ENCODE data around the gene IGFN1. TPM values are rescaled to one million over a fixed set of nuclear protein-coding genes. Genes with fewer than 3 reads are reported as not detected.

IGFN1 gene
- total and polyA plus RNA-seq, 10 donors, result 0.02 to 0.03 (median 0.02) TPM; not detected in 7

DNA sequence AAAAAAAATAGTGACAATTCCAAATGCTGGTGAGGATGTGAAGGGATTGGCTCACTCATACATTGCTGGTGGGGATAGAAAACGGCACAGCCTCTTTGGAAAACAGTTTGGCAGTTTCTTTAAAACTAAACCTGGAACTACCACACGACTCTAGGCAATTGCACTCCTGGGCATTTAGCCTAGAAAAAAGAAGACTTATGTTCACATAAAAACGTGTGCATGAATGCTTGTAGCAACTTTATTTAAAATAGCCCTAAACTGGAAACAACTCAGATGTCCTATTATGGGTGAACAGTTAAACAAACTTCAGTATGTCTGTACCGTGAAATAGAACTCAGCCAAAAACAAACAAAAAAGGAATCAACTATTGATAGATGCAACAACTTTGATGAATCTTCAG lies 26.9 kb upstream of the IGFN1 start:
- Histone ChIP-seq H3K27me3 (replicated peaks in 1 of 7) (no peaks in the 10 kb centered on the region), H3K9me3 (no peaks in the 10 kb centered on the region), H3K27ac (no peak overlapping the region), H3K36me3 (no peaks in the 10 kb centered on the region), H3K4me3 (no peak overlapping the region), H3K4me1 (no peaks in the 10 kb centered on the region)
- DNase-seq, result no peak
- 61 to 74% (median 69%) methylated on average over 4 of the region's 4 CpGs for WGBS, 5 donors
- intact Hi-C loops (cut with DNase I; ENCODE audit: low total_unique reads), result no loop called here
- no peak for TF ChIP-seq POLR2A (IDR thresholded peaks at IDR 0.05)

DNA sequence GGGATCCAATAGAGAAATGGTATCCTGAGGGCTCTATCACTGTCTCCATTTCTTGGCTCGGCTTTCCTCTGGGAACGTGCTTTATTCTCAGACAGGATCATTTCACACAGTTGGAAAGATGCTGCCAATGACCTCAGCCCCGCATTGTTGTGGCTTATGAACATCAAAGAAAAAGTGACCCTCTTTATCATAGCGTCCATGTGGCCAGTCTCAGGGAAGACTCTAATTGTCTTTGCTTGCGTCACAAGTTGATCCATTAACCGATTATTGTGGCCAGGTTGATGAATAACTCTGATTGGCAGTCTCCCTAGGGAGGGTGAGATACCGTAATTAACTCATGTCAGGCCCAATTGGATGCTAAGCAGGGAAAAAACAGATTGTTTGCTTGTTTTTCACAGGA lies 26.0 kb upstream of the IGFN1 start:
- intact Hi-C loops (cut with DNase I; ENCODE audit: low total_unique reads), result no loop called here
- Histone ChIP-seq H3K27ac (no peak overlapping the region), H3K9me3 (no peaks in the 10 kb centered on the region), H3K4me1 (no peaks in the 10 kb centered on the region), H3K36me3 (no peaks in the 10 kb centered on the region), H3K27me3 (replicated peaks in 1 of 7) (no peaks in the 10 kb centered on the region), H3K4me3 (no peak overlapping the region)
- 72 to 86% (median 77%) methylated on average over 7 of the region's 7 CpGs for WGBS, 5 donors
- no peak for DNase-seq
- TF ChIP-seq POLR2AphosphoS5 (IDR thresholded peaks at IDR 0.05) (no peak), POLR2A (IDR thresholded peaks at IDR 0.05) (no peak)
- TF ChIP-seq, protein P1, sequence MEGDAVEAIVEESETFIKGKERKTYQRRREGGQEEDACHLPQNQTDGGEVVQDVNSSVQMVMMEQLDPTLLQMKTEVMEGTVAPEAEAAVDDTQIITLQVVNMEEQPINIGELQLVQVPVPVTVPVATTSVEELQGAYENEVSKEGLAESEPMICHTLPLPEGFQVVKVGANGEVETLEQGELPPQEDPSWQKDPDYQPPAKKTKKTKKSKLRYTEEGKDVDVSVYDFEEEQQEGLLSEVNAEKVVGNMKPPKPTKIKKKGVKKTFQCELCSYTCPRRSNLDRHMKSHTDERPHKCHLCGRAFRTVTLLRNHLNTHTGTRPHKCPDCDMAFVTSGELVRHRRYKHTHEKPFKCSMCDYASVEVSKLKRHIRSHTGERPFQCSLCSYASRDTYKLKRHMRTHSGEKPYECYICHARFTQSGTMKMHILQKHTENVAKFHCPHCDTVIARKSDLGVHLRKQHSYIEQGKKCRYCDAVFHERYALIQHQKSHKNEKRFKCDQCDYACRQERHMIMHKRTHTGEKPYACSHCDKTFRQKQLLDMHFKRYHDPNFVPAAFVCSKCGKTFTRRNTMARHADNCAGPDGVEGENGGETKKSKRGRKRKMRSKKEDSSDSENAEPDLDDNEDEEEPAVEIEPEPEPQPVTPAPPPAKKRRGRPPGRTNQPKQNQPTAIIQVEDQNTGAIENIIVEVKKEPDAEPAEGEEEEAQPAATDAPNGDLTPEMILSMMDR (IDR thresholded peaks at IDR 0.05 in 8 of 11, conservative IDR thresholded peaks at IDR 0.05 in 3 of 11), result no peak

GRCh38 chr1:201167041-201167991 lies 23.3 kb upstream of the IGFN1 start:
- no peak for TF ChIP-seq POLR2A (IDR thresholded peaks at IDR 0.05)
- TF ChIP-seq, protein P1 (IDR thresholded peaks at IDR 0.05 in 8 of 11, conservative IDR thresholded peaks at IDR 0.05 in 3 of 11), result no peak
- TF ChIP-seq POLR2AphosphoS5 (IDR thresholded peaks at IDR 0.05), result no peak
- Histone ChIP-seq H3K9me3 (no peaks in the 10 kb centered on the region), H3K4me3 (no peak overlapping the region), H3K27me3 (replicated peaks in 1 of 7) (peaks cover 0 to 7% (median 0%) of the 10 kb centered on the region in 7 donors), H3K27ac (no peak overlapping the region), H3K36me3 (no peaks in the 10 kb centered on the region), H3K4me1 (peaks cover 0 to 20% (median 13%) of the 10 kb centered on the region in 6 donors)
- 86 to 90% (median 88%) methylated on average over 13 of the region's 13 CpGs for WGBS, 5 donors
- intact Hi-C loops (cut with DNase I; ENCODE audit: low total_unique reads), result no loop called here
- DNase-seq, result no peak

DNA sequence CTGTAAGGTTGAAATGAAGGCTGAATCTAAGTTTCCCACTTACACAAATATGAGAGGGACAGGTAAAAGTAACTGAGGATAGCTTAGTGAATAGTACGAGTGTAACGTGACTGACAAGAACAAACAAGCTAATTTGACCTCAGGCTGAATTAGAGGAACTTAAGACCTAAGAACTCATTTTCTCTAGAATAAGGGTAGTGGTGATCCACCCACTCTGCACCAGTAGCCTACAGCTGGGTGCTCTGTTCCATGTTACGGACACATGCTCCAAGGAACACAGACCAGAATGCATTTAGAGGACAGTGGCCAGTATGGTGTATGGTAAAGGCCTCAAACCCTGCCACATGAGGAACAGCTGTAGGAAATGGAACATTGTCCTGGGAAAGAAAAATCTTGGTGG lies 21.4 kb upstream of the IGFN1 start:
- no peak overlapping the region for H3K4me3 ChIP-seq
- no peaks in the 10 kb centered on the region for H3K9me3 ChIP-seq
- intact Hi-C loops (cut with DNase I; ENCODE audit: low total_unique reads), result no loop called here
- no peak overlapping the region for H3K27ac ChIP-seq
- WGBS, 5 donors, result 65 to 97% (median 94%) methylated on average over 3 of the region's 3 CpGs
- TF ChIP-seq POLR2AphosphoS5 (IDR thresholded peaks at IDR 0.05), result no peak
- TF ChIP-seq, protein P1 (IDR thresholded peaks at IDR 0.05 in 8 of 11, conservative IDR thresholded peaks at IDR 0.05 in 3 of 11), result no peak
- no peak for TF ChIP-seq POLR2A (IDR thresholded peaks at IDR 0.05)
- H3K36me3 ChIP-seq, result no peaks in the 10 kb centered on the region
- DNase-seq, result no peak
- H3K27me3 ChIP-seq (replicated peaks in 1 of 7), result peaks cover 0 to 7% (median 0%) of the 10 kb centered on the region in 7 donors
- peaks cover 0 to 20% (median 13%) of the 10 kb centered on the region in 6 donors for H3K4me1 ChIP-seq
